Activated CD4-positive, CD25-positive, alpha-beta regulatory T cell treated with anti-CD3 and anti-CD28 coated beads, Interleukin-2, amount 50 U/mL, for 72 hours (primary cell): ENCODE measurements around the gene PCIF1.
"Not testable (repeated sequence)": the region's sequence is repeated elsewhere in the genome, so short reads cannot be mapped to it uniquely, and the experiment has no call there.

Experiments used
- DNase-seq: peaks from one replicate; pipeline ENCODE4 v3.0.0; 2021

PCIF1 gene

GRCh38 chr20:45934586-45935415 lies at the start of gene PCIF1:
TSS of gene PCIF1 (plus strand) at chr20:45934683. CDS start at chr20:45939000, 4,317 bp downstream.
- peak; percentile 99 for DNase-seq

DNA sequence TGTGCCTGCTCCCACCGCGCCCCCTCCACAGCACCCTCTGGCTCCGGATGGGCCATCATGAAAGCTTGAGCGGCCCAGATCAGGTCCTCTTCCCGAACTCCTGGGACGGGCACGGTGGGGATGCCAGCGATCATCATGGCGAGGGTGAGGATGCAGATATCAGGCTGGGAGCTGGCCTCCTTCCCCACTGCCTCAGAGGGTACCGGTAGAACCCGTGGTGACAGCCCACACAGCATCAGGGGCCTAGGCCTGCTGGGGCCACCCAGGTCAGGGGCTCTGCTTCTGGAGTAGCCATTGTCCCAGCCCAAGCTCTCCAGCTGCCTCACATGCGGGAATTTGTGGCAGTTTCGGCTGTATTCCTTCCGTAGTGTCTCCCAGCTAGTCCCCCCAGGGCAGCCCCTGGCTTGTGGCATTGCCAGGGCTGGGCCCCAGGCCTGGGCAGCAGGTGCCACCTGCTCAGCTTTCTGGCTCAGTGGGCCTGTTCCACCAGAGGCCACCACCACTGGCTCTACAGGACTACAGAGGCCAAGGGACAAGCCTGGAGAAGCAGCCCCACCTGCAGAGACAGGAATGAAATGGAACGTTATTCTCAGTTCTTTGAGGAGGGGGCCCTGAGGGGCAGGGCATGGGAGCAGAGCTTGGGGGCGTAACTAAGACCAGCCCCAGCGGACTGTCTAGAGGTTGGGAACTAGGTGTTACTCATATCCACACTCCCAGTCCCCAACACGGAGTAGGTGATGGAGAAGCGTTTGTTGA lies 47.7 kb upstream of the PCIF1 start:
- no peak for DNase-seq

GRCh38 chr20:45887346-45887715 lies 47.2 kb upstream of the PCIF1 start, which contains the start of gene SPATA25:
TSS of gene SPATA25 (minus strand) at chr20:45887622. CDS start at chr20:45887590, 32 bp downstream.
- DNase-seq: no peak

GRCh38 chr20:45888681-45889080 lies 45.8 kb upstream of the PCIF1 start:
- no peak for DNase-seq

GRCh38 chr20:45890077-45890984 lies 44.2 kb upstream of the PCIF1 start:
- DNase-seq: peak; percentile 47

DNA sequence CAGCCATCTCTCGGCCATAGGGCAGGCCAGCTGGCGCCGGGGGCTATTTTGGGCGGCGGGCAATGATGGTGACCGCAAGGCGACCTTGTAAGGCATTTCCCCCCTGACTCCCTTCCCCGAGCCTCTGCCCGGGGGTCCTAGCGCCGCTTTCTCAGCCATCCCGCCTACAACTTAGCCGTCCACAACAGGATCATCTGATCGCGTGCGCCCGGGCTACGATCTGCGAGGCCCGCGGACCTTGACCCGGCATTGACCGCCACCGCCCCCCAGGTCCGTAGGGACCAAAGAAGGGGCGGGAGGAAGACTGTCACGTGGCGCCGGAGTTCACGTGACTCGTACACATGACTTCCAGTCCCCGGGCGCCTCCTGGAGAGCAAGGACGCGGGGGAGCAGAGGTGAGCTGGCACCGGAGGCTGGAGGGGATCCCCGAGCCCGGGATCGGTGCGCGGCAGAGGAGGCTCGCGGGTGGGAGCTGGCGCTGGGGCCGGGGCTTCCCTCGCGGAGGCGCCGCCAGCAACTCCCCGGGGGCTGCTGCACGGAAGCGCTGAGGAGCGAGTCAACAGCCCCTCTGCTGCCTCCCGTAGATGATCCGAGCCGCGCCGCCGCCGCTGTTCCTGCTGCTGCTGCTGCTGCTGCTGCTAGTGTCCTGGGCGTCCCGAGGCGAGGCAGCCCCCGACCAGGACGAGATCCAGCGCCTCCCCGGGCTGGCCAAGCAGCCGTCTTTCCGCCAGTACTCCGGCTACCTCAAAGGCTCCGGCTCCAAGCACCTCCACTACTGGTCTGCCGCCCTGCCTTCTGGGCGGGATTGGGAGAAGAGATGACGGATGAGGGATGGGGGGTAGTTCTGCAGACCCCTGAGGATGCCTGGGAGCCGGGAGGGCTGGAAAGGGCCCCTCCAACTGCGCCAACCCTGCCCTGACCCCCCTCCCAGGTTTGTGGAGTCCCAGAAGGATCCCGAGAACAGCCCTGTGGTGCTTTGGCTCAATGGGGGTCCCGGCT lies 43.2 kb upstream of the PCIF1 start, which contains the start of the genes CTSA and NEURL2:
CTSA (plus strand) TSS at position 351 of the 999 bp plus-strand sequence; CDS start at position 585, 234 bp downstream.
NEURL2 (minus strand) TSS at position 224 of the 999 bp plus-strand sequence; CDS start at position 7, 217 bp downstream.
- DNase-seq: peak; percentile 88

DNA sequence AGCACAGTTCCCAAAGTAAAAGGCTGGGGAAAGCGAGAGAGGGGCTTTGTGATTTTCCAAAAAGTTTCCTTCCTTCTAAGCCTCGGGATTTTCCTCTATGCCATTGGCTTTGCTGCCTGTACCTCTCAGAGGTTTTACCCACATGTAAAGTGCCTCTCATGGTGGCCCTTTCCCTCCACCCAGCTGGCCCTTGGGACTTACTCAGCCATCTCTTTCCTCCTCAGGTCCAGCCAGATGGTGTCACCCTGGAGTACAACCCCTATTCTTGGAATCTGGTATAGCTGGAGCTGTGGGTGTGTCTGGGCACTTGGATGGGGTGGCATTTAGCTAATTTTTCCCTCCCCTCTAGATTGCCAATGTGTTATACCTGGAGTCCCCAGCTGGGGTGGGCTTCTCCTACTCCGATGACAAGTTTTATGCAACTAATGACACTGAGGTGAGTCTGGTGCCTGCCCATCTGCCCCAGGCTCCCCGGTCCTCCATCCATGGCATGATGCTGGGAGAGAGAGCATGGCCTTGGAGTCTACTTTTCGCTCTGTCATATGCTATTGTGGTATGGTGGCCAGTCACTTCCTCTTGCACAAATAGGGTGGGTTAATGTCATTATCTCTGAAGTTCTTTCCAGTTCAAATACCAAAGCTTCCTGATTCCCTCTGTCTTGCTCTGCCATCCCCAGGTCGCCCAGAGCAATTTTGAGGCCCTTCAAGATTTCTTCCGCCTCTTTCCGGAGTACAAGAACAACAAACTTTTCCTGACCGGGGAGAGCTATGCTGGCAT lies 42.2 kb upstream of the PCIF1 start:
- no peak for DNase-seq

DNA sequence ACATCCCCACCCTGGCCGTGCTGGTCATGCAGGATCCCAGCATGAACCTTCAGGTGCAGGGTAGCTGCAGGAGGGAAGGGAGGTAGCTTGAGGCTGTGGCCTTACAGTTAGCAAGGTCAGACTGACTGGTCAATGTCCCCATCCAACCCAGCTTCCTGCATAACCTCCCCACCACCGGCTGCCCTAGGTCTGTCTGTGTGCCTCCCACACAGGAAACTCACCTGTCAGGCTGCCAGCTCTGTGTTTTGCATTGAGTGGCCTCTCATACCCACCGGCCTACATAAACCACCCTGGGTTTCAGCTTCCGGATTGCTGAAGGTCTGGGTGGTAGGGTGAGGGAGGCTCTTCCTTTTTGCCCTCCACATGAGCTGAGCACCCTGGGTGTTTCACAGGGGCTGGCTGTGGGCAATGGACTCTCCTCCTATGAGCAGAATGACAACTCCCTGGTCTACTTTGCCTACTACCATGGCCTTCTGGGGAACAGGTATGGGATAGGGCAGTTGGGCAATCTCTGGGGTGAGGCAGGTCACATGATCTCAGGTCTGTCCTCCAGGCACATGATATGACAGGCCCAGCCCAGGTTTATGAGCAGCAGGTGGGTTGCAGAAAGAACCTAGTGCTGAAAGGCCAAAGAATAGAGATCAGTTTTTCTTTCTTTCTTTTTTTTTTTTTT lies 41.5 kb upstream of the PCIF1 start:
- peak; percentile 41 for DNase-seq

GRCh38 chr20:45893831-45894230 lies 40.7 kb upstream of the PCIF1 start:
- DNase-seq: no peak

DNA sequence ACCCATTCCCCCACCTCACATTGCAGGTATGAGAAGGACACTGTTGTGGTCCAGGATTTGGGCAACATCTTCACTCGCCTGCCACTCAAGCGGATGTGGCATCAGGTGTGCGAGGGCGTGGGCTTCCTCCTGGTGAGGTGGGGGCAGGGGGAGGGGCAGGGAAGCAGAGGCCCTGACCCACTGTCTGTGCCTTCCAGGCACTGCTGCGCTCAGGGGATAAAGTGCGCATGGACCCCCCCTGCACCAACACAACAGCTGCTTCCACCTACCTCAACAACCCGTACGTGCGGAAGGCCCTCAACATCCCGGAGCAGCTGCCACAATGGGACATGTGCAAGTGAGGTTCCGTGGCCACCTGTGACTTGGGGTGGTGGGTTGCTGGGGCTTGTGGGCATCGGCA lies 39.7 kb upstream of the PCIF1 start:
- no peak for DNase-seq

DNA sequence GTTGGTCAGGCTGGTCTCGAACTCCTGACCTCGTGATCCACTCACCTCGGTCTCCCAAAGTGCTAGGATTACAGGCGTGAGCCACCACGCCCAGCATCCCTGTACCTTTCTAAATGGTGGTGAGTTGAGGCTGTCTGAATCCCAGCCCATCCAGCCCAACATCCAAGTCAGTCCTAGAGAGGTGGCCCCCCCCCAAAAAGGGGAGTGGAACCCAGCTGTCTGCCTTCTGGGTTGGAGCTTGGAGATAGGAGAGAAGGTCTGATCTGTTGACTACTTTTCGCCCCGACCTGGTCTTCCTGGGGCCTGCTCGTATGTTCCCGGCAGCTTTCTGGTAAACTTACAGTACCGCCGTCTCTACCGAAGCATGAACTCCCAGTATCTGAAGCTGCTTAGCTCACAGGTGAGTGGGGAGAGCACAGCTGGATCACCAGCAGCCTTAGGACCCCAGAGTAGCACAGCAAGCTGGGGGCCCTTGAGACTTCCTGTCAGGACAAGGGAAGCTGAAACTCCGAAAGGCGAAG lies 37.8 kb upstream of the PCIF1 start:
- DNase-seq: no peak

DNA sequence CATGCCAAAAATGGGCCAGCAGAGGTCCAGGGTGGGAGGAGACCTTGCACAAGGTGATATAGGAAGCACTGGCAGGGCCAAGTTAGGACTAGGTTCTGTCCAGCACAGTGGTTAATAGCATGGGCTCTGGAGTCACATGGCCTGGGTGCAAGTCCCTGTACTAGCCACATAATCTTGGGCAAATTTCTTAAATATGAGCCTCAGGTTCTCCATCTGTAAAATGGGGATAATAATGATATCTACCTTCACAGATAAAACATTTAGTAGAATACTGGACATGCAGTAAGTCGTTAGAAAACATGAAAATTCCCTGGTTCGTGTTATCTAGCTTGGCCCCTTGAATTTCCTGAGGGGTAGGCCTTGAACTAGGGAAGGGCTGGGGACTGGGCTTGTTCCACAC lies 37.2 kb upstream of the PCIF1 start:
- DNase-seq: no peak

DNA sequence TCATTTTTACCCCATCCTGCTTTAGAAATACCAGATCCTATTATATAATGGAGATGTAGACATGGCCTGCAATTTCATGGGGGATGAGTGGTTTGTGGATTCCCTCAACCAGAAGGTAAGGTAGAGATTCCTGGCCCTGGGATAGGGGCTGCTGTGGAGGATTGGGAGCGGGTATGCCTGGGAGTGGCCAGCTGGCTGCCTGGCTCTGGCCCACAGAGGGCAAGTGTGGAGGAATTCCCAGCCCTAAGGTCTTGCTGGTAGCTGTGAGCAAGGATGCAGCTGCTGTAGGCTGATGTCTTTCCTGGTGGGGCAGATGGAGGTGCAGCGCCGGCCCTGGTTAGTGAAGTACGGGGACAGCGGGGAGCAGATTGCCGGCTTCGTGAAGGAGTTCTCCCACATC lies 36.8 kb upstream of the PCIF1 start:
- DNase-seq: no peak

GRCh38 chr20:45898285-45898684 lies 36.2 kb upstream of the PCIF1 start:
- no peak for DNase-seq

GRCh38 chr20:45899046-45899835 lies 35.2 kb upstream of the PCIF1 start:
- DNase-seq: no peak

GRCh38 chr20:45901332-45901731 lies 33.2 kb upstream of the PCIF1 start:
- DNase-seq: not testable (repeated sequence)

GRCh38 chr20:45902199-45902701 lies 32.2 kb upstream of the PCIF1 start:
- no peak for DNase-seq
